ENCODE measurements around the gene TOM1L1.

DNA sequence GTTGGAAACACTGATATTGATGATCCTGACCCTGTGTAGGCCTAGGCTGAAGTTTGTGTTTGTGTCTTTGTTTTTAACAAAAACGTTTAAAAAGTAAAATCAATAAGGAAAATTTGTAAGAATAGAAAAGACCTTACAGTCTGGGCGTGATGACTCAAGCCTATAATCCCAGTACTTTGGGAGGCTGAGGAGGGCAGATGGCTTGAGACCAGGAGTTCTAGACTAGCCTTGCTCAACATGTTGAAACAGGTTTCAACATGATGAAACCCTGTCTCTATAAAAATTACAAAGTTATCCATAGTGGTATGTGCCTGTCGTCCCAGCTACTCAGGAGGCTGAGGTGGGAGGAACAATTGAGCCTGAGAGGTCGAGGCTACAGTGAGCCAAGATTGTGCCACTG, 18.3 kb upstream of the TOM1L1 start:
- no peak for TF ChIP-seq TAF1 (IDR thresholded peaks at IDR 0.05; ENCODE audit: borderline replicate concordance, insufficient read depth, low read length)
- TF ChIP-seq, protein P1, sequence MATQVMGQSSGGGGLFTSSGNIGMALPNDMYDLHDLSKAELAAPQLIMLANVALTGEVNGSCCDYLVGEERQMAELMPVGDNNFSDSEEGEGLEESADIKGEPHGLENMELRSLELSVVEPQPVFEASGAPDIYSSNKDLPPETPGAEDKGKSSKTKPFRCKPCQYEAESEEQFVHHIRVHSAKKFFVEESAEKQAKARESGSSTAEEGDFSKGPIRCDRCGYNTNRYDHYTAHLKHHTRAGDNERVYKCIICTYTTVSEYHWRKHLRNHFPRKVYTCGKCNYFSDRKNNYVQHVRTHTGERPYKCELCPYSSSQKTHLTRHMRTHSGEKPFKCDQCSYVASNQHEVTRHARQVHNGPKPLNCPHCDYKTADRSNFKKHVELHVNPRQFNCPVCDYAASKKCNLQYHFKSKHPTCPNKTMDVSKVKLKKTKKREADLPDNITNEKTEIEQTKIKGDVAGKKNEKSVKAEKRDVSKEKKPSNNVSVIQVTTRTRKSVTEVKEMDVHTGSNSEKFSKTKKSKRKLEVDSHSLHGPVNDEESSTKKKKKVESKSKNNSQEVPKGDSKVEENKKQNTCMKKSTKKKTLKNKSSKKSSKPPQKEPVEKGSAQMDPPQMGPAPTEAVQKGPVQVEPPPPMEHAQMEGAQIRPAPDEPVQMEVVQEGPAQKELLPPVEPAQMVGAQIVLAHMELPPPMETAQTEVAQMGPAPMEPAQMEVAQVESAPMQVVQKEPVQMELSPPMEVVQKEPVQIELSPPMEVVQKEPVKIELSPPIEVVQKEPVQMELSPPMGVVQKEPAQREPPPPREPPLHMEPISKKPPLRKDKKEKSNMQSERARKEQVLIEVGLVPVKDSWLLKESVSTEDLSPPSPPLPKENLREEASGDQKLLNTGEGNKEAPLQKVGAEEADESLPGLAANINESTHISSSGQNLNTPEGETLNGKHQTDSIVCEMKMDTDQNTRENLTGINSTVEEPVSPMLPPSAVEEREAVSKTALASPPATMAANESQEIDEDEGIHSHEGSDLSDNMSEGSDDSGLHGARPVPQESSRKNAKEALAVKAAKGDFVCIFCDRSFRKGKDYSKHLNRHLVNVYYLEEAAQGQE (IDR thresholded peaks at IDR 0.05; ENCODE audit: insufficient read depth in 1 of 2, low read depth in 2 of 2, low read length in 2 of 2): no peak
